Endothelial cell of umbilical vein (primary cell): ENCODE results near the gene OPCML. TPM values are rescaled to one million over a fixed set of nuclear protein-coding genes. Genes with fewer than 3 reads are reported as not detected.

Source experiments
- BruUV-seq: library from RNA; stranded (reverse); fragments of 400-500 nt; replicated peaks from 2 replicates; lab custom pipeline; 2021; lab: Mats Ljungman, UMichigan
- CTCF ChIA-PET: fragments of 300-600, 350-600 bp; sonication (Branson Sonifier 250); formaldehyde crosslinking; loops from one replicate; lab custom pipeline; 2021; ENCODE audit warnings: antibody characterized with exemption, inconsistent platforms; lab: Charles Lee
- POLR2A ChIA-PET: fragments of 300-600, 350-600 bp; sonication (Branson Sonifier 250); formaldehyde crosslinking; loops from one replicate; lab custom pipeline; 2021; ENCODE audit warnings: antibody characterized with exemption, inconsistent platforms; lab: Charles Lee
- DNase-seq: peaks from one replicate; pipeline ENCODE4 v3.0.0-alpha.2; 2011; ENCODE audit warnings: low read depth, low spot score
- FAIRE-seq: peaks from 2 replicates; lab custom pipeline; 2011; peaks lifted over from hg19 to GRCh38; lab: Jason Lieb, UNC
- H2AFZ ChIP-seq: 2 replicates; pipeline ENCODE4 v1.6.0; 2012; ENCODE audit warnings: low read depth, low read length, control low read depth, inconsistent platforms
- H3K27ac ChIP-seq: 2 replicates; pipeline ENCODE4 v1.5.1; 2011; ENCODE audit warnings: low read depth, mild to moderate bottlenecking, control low read depth, low read length, moderate library complexity; ENCODE audit not compliant: insufficient read depth
- H3K27me3 ChIP-seq, 2 experiments: 2 replicates each; pipeline versions ENCODE4 v1.6.0 to v1.6.1; 2011; ENCODE audit warnings: low read length in 2 of 2, mixed read lengths in 1 of 2; ENCODE audit not compliant: control insufficient read depth in 2 of 2, insufficient read depth in 2 of 2
- H3K36me3 ChIP-seq, 2 experiments: 2 replicates in 1 of 2; 3 replicates in 1 of 2; pipeline ENCODE4 v1.5.1; 2011; ENCODE audit warnings: low read length in 2 of 2, mild to moderate bottlenecking in 1 of 2, moderate library complexity in 1 of 2; ENCODE audit not compliant: control insufficient read depth in 2 of 2, insufficient read depth in 2 of 2; ENCODE audit errors: extremely low read depth in 1 of 2
- H3K4me1 ChIP-seq: 3 replicates; pipeline ENCODE4 v1.5.1; 2011; ENCODE audit warnings: mild to moderate bottlenecking, low read length; ENCODE audit not compliant: control insufficient read depth, insufficient read depth; ENCODE audit errors: extremely low read depth
- H3K4me2 ChIP-seq: 2 replicates; pipeline ENCODE4 v1.6.1; 2011; ENCODE audit warnings: low read length, control low read depth, mixed read lengths; ENCODE audit not compliant: insufficient read depth
- H3K4me3 ChIP-seq, 3 experiments: fragments of 200-600 bp in 1 of 3; sonication (generic), shearing (Covaris generic) in 1 of 3; replicated peaks in 1 of 3; 2 replicates each; pipeline ENCODE4 v1.5.1; 2011 to 2016; ENCODE audit warnings: control low read depth in 3 of 3, low read length in 3 of 3, mild to moderate bottlenecking in 2 of 3, inconsistent platforms in 1 of 3, low read depth in 1 of 3, moderate library complexity in 1 of 3; ENCODE audit not compliant: insufficient read depth in 1 of 3
- H3K79me2 ChIP-seq: 2 replicates; pipeline ENCODE4 v1.6.0; 2012; ENCODE audit warnings: low read length, inconsistent platforms; ENCODE audit not compliant: control insufficient read depth, insufficient read depth
- H3K9ac ChIP-seq: replicated peaks from 2 replicates; pipeline ENCODE3; 2011; ENCODE audit warnings: low read length, control low read depth; ENCODE audit not compliant: insufficient read depth; ENCODE audit errors: extremely low read depth
- H3K9me1 ChIP-seq: replicated peaks from 3 replicates; pipeline ENCODE4 v1.6.0; 2011; ENCODE audit warnings: mild to moderate bottlenecking, low read length; ENCODE audit not compliant: control insufficient read depth, insufficient read depth; ENCODE audit errors: extremely low read depth
- H3K9me3 ChIP-seq: replicated peaks from 2 replicates; pipeline ENCODE4 v1.5.1; 2012; ENCODE audit warnings: low read length, inconsistent platforms; ENCODE audit not compliant: control insufficient read depth, insufficient read depth
- H4K20me1 ChIP-seq: replicated peaks from 2 replicates; pipeline ENCODE3; 2011; ENCODE audit warnings: mild to moderate bottlenecking, low read length; ENCODE audit not compliant: control insufficient read depth, insufficient read depth; ENCODE audit errors: extremely low read depth
- EZH2 ChIP-seq: IDR thresholded peaks from 2 replicates; pipeline ENCODE4 v1.6.1; 2012; ENCODE audit warnings: borderline replicate concordance, low read depth, mild to moderate bottlenecking, moderate library complexity, low read length, inconsistent platforms; ENCODE audit not compliant: severe bottlenecking
- FOS ChIP-seq: IDR thresholded peaks from 2 replicates; pipeline ENCODE4 v1.6.1; 2011; ENCODE audit warnings: mild to moderate bottlenecking, low read length, moderate library complexity, borderline replicate concordance; ENCODE audit not compliant: insufficient read depth
- GATA2 ChIP-seq: IDR thresholded peaks from 2 replicates; pipeline ENCODE4 v1.7.0; 2011; ENCODE audit warnings: low read depth, mild to moderate bottlenecking, moderate library complexity, mixed read lengths, low read length; ENCODE audit not compliant: insufficient read length, insufficient read depth
- JUN ChIP-seq: IDR thresholded peaks from 2 replicates; pipeline ENCODE4 v1.6.1; 2011; ENCODE audit warnings: borderline replicate concordance, low read depth; ENCODE audit not compliant: insufficient read length, insufficient read depth
- MYC ChIP-seq: IDR thresholded peaks from one replicate; pipeline ENCODE4 v1.6.1; 2011; ENCODE audit warnings: mild to moderate bottlenecking, low read depth, low read length
- POLR2A ChIP-seq: IDR thresholded peaks from 2 replicates; pipeline ENCODE4 v1.6.1; 2012; ENCODE audit warnings: low read depth, mild to moderate bottlenecking, control low read depth, low read length
- POLR2AphosphoS5 ChIP-seq: IDR thresholded peaks from 2 replicates; pipeline ENCODE4 v1.6.1; 2012; ENCODE audit warnings: low read depth, mild to moderate bottlenecking, control low read depth, low read length, moderate library complexity; ENCODE audit not compliant: insufficient read depth
- dilution Hi-C: fragments of 300-500 bp; cut with MboI; formaldehyde crosslinking; loops from one replicate; pipeline ENCODE4 v1.15.0; 2019; ENCODE audit warnings: low sequenced_read_pairs; ENCODE audit not compliant: extremely low pct_ligation_motif_present
- intact Hi-C: fragments of 100-400 bp; cut with micrococcal nuclease; formaldehyde crosslinking; loops from one replicate; pipeline ENCODE4 v1.10.0; 2022
- polyA plus RNA-seq, 4 experiments: library from polyadenylated mRNA; depleted of rRNA in 3 of 4; stranded (reverse) in 3 of 4; unstranded in 1 of 4; fragments of >200 nt; gene quantifications; 2 replicates each; pipeline versions ENCODE4 v1.2.1 to v1.2.3, GENCODE V29; 2011 to 2012; ENCODE audit warnings: missing spikeins in 1 of 4
- total RNA-seq: library from RNA; stranded (reverse); gene quantifications from 2 replicates; pipeline ENCODE4 v1.2.3, GENCODE V29; 2021
- TF ChIP-seq, protein P1 (sequence below), 2 donors: IDR thresholded peaks; 1 replicate in 1 of 2; 2 replicates in 1 of 2; pipeline ENCODE4 v1.5.1; 2011; ENCODE audit warnings: low read length in 2 of 2, mild to moderate bottlenecking in 2 of 2, moderate library complexity in 2 of 2, control low read depth in 1 of 2, inconsistent platforms in 1 of 2, low read depth in 1 of 2; ENCODE audit not compliant: insufficient read depth in 1 of 2; ENCODE audit errors: extremely low read depth in 1 of 2
- TF ChIP-seq, protein P2 (sequence below): IDR thresholded peaks from 2 replicates; pipeline ENCODE4 v1.6.1; 2011; ENCODE audit not compliant: insufficient read depth, insufficient read length

OPCML gene
- total and polyA plus RNA-seq, 2 donors (not counting 3 experiments of a cell fraction or from before 2014, with no cell fraction given), result not detected

DNA sequence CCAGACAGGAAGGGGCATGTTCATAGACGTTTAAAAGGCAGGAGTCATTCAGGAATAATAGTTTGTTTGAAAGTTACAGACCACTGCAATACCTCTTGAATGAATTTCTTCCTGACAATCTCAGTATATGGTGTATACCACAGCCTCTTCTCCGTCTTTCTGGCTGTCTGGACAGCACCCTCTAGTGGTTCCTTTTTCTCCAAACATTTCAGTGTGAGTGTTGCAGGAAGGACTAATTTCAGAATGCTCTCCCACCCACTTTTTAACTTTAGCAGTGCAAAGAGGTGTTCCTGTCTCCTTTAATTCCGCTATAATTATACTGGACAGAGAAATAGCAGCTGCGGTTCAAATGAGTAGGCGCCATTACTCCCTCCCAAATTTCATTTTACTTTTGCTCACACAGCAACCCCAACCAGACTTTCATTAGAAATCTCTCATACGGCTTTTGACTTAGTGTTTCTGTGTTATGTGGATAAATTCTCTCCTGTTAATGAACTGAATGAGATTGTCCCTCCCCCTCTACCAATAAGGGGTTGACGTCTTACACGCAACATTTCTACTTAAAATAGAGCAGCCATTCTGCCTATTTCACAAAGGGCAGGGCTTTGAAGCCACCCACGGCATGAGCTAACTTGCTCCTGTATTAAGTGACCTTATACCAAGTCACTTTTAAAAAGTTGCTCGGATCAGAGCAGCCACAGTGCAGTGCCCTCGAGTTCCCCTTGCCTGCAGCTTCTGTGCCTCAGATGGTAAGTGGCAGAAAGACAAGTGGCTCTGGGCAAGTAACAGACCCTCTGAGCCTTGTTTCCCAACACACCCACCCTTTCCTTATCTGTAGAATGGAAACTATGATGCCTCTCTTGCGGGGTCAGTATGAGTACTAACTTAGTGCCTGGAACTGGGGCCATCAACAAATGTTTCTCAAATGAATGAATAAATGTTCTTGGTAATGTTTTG, 368.6 kb downstream of the OPCML start:
- no peak overlapping the region for H3K27ac ChIP-seq
- no peaks in the 10 kb centered on the region for H3K9me3 ChIP-seq
- H3K4me3 ChIP-seq, result no peak overlapping the region
- intact Hi-C loops, result loop anchor here (1.0 kb wide), 1 partner anchor 85 kb away; no protein-coding TSS in a partner anchor
- TF ChIP-seq, protein P1, sequence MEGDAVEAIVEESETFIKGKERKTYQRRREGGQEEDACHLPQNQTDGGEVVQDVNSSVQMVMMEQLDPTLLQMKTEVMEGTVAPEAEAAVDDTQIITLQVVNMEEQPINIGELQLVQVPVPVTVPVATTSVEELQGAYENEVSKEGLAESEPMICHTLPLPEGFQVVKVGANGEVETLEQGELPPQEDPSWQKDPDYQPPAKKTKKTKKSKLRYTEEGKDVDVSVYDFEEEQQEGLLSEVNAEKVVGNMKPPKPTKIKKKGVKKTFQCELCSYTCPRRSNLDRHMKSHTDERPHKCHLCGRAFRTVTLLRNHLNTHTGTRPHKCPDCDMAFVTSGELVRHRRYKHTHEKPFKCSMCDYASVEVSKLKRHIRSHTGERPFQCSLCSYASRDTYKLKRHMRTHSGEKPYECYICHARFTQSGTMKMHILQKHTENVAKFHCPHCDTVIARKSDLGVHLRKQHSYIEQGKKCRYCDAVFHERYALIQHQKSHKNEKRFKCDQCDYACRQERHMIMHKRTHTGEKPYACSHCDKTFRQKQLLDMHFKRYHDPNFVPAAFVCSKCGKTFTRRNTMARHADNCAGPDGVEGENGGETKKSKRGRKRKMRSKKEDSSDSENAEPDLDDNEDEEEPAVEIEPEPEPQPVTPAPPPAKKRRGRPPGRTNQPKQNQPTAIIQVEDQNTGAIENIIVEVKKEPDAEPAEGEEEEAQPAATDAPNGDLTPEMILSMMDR (IDR thresholded peaks at IDR 0.05; ENCODE audit: extremely low read depth in 1 of 2, insufficient read depth in 1 of 2, low read depth in 1 of 2, low read length in 2 of 2), result peak; percentile 33 to 35
- TF ChIP-seq POLR2AphosphoS5, result no peak
- no peak overlapping the region for H2AFZ ChIP-seq
- dilution Hi-C loops, result no loop called here
- no peaks in the 10 kb centered on the region for H4K20me1 ChIP-seq
- no peaks in the 10 kb centered on the region for H3K36me3 ChIP-seq
- no peaks in the 10 kb centered on the region for H3K4me1 ChIP-seq
- POLR2A ChIA-PET, result no interaction called here
- CTCF ChIA-PET, result no interaction called here
- no peaks in the 10 kb centered on the region for H3K79me2 ChIP-seq
- no peaks in the 10 kb centered on the region for H3K27me3 ChIP-seq
- BruUV-seq, result no TSS peak
- H3K9ac ChIP-seq, result no peak overlapping the region
- H3K4me2 ChIP-seq, result no peak overlapping the region
- DNase-seq, result no peak
- no peak for FAIRE-seq
- H3K9me1 ChIP-seq, result no peaks in the 10 kb centered on the region

DNA sequence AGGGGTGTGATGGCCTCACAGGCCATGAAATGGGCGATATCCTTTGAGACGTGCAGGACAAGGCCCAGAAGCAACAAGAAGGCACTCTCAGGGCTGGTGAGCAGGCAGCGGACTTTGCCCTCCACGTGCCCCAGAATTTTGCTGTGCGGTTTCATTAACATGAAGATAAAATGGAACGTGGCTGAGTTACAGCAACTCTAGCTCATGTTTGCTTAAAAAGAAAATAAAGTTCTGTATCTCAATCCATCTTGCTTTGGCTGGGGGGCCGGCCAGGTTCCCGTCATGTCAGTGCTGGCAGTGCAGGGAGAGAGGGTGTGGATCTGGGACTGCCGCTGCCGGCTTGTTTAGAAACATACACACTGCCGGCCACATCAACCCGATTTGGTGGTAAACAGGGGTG, 370.1 kb downstream of the OPCML start:
- no peak overlapping the region for H2AFZ ChIP-seq
- POLR2A ChIA-PET, result no interaction called here
- H3K4me2 ChIP-seq, result no peak overlapping the region
- no peaks in the 10 kb centered on the region for H3K9me1 ChIP-seq
- TF ChIP-seq POLR2AphosphoS5, result no peak
- no peak for TF ChIP-seq POLR2A
- TF ChIP-seq GATA2, result no peak
- no peak for TF ChIP-seq FOS
- TF ChIP-seq, protein P2, sequence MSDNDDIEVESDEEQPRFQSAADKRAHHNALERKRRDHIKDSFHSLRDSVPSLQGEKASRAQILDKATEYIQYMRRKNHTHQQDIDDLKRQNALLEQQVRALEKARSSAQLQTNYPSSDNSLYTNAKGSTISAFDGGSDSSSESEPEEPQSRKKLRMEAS, result no peak
- TF ChIP-seq JUN, result no peak
- TF ChIP-seq MYC, result no peak
- TF ChIP-seq EZH2, result no peak
- TF ChIP-seq, protein P1 (IDR thresholded peaks at IDR 0.05; ENCODE audit: extremely low read depth in 1 of 2, insufficient read depth in 1 of 2, low read depth in 1 of 2, low read length in 2 of 2), result no peak
- no peak for DNase-seq
- FAIRE-seq, result no peak
- intact Hi-C loops, result no loop called here
- no peak overlapping the region for H3K4me3 ChIP-seq
- no peaks in the 10 kb centered on the region for H3K27me3 ChIP-seq
- H3K4me1 ChIP-seq, result no peaks in the 10 kb centered on the region
- no peak overlapping the region for H3K27ac ChIP-seq
- H3K9ac ChIP-seq, result no peak overlapping the region
- H3K9me3 ChIP-seq, result no peaks in the 10 kb centered on the region
- H3K79me2 ChIP-seq, result no peaks in the 10 kb centered on the region
- CTCF ChIA-PET, result no interaction called here
- no peaks in the 10 kb centered on the region for H3K36me3 ChIP-seq
- no TSS peak for BruUV-seq
- dilution Hi-C loops, result no loop called here
- H4K20me1 ChIP-seq, result no peaks in the 10 kb centered on the region
